Body of pancreas (tissue), 4 donors: ENCODE data around the gene HMCN1. TPM values are rescaled to one million over a fixed set of nuclear protein-coding genes. Genes with fewer than 3 reads are reported as not detected.

Experiments
- ATAC-seq: fragments of 150-250 bp; one replicate; pipeline ENCODE4 v1.9.1; 2016
- DNase-seq, 4 donors: peaks; one replicate each; pipeline ENCODE4 v3.0.0-alpha.2; 2019
- H3K27ac ChIP-seq, 4 donors: fragments of 200-600 bp; sonication (generic); 1 replicate in 3 of 4; 2 replicates in 1 of 4; pipeline versions ENCODE4 v1.5.1 to v1.6.1; 2016 to 2019; ENCODE audit warnings: mild to moderate bottlenecking in 1 of 4, mixed read lengths in 1 of 4, moderate library complexity in 1 of 4
- H3K27me3 ChIP-seq, 2 donors: fragments of 200-600 bp; sonication (generic); one replicate each; pipeline ENCODE4 v1.6.0; 2016; ENCODE audit warnings: mild to moderate bottlenecking in 1 of 2
- H3K36me3 ChIP-seq, 2 donors: fragments of 200-600 bp; sonication (generic); replicated peaks in 1 of 2; 2 replicates each; pipeline ENCODE4 v1.5.1; 2016; ENCODE audit warnings: low read depth in 2 of 2; ENCODE audit not compliant: insufficient read depth in 1 of 2
- H3K4me1 ChIP-seq: fragments of 200-600 bp; sonication (generic); one replicate; pipeline ENCODE4 v1.6.0; 2016
- H3K4me3 ChIP-seq, 2 donors: fragments of 200-600 bp; sonication (generic); 1 replicate in 1 of 2; 2 replicates in 1 of 2; pipeline ENCODE4 v1.5.1; 2016 to 2019
- H3K9me3 ChIP-seq, 3 donors: fragments of 200-600 bp; sonication (generic); 1 replicate in 2 of 3; 2 replicates in 1 of 3; pipeline ENCODE4 v1.5.1; 2016
- POLR2A ChIP-seq, 3 donors: fragments of 450-650 bp; IDR thresholded peaks; one replicate each; pipeline ENCODE4 v1.6.1; 2016; ENCODE audit warnings: antibody characterized with exemption in 3 of 3, mild to moderate bottlenecking in 2 of 3
- WGBS, 2 donors: methylation state at CpG; one replicate each; pipeline ENCODE4 v1.1.5; 2017; 5-methylcytosine and 5-hydroxymethylcytosine counted together
- intact Hi-C: fragments of 100-400 bp; cut with DNase I; formaldehyde crosslinking; loops from one replicate; pipeline ENCODE4 v1.15.1; 2023
- total RNA-seq, 2 donors: library from RNA; depleted of rRNA; stranded (reverse); fragments of >200 nt; gene quantifications; one replicate each; pipeline ENCODE4 v1.1.0, GENCODE V29; 2016
- TF ChIP-seq, protein P1 (sequence below), 7 experiments: fragments of 450-650 bp in 4 of 7; fragments of 200-600 bp in 3 of 7; sonication (generic) in 3 of 7; IDR thresholded peaks; one replicate each; pipeline ENCODE4 v1.5.1; 2016 to 2019; ENCODE audit warnings: antibody characterized with exemption in 7 of 7

Gene HMCN1
- total RNA-seq, 2 donors from 2014 or later, result 2.1 to 2.3 TPM

DNA sequence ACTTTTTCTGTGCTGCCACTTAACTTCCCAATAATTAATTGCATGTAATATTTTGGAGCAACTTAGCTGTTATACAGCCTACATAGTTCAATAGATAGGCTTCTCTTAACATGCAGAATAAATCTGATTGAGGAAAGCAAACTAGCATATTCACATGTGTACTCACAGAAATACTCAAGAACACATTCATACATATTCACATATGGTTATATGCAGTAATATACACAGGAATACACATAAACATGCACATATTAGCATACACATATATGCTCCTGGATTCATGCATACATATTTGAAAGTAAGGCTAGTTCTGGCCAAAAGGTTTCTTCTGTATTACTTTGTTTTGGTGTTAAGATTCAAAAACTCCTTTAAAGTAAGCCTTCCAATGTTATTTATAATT lies 73.1 kb downstream of the HMCN1 start:
- Histone ChIP-seq H3K36me3 (no peaks in the 10 kb centered on the region), H3K4me3 (no peak overlapping the region), H3K27ac (no peak overlapping the region), H3K9me3 (no peaks in the 10 kb centered on the region), H3K27me3 (no peaks in the 10 kb centered on the region), H3K4me1 (no peaks in the 10 kb centered on the region)
- DNase-seq (no peak), ATAC-seq (no peak)
- intact Hi-C loops, result no loop called here
- TF ChIP-seq, protein P1, sequence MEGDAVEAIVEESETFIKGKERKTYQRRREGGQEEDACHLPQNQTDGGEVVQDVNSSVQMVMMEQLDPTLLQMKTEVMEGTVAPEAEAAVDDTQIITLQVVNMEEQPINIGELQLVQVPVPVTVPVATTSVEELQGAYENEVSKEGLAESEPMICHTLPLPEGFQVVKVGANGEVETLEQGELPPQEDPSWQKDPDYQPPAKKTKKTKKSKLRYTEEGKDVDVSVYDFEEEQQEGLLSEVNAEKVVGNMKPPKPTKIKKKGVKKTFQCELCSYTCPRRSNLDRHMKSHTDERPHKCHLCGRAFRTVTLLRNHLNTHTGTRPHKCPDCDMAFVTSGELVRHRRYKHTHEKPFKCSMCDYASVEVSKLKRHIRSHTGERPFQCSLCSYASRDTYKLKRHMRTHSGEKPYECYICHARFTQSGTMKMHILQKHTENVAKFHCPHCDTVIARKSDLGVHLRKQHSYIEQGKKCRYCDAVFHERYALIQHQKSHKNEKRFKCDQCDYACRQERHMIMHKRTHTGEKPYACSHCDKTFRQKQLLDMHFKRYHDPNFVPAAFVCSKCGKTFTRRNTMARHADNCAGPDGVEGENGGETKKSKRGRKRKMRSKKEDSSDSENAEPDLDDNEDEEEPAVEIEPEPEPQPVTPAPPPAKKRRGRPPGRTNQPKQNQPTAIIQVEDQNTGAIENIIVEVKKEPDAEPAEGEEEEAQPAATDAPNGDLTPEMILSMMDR (IDR thresholded peaks at IDR 0.05), result no peak
- TF ChIP-seq POLR2A (IDR thresholded peaks at IDR 0.05), result no peak

DNA sequence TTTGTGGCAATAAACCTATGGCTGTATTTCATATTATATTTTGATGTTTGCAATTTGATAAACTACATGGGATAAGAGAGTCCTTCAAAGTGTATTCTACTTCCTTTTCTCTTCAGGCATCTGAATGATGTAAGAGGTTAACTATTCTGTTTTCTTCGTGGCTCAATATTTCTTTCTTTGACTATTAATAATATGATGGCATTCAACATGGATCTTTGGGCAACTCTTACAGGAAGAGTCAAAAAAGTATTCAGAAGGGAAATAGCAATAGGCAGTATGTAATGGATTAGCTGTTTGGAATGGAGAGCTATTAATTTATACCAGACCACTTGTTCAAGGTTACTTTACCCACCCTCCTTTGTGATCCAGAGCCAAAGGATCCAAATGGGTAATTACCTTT lies 74.4 kb downstream of the HMCN1 start:
- intact Hi-C loops, result no loop called here
- no peaks in the 10 kb centered on the region for H3K9me3 ChIP-seq
- no peaks in the 10 kb centered on the region for H3K4me1 ChIP-seq
- no peak overlapping the region for H3K27ac ChIP-seq
- H3K27me3 ChIP-seq, result no peaks in the 10 kb centered on the region
- no peaks in the 10 kb centered on the region for H3K36me3 ChIP-seq
- DNase-seq (no peak), ATAC-seq (no peak)
- WGBS, 2 donors, result 10 to 18% methylated on average over 1 of the region's 1 CpG
- no peak overlapping the region for H3K4me3 ChIP-seq
- TF ChIP-seq, protein P1 (IDR thresholded peaks at IDR 0.05), result no peak
- TF ChIP-seq POLR2A (IDR thresholded peaks at IDR 0.05), result no peak

- TF ChIP-seq, protein P1 (IDR thresholded peaks at IDR 0.05), result no peak
- no peak for TF ChIP-seq POLR2A (IDR thresholded peaks at IDR 0.05)
- no peaks in the 10 kb centered on the region for H3K9me3 ChIP-seq
- H3K27me3 ChIP-seq, result no peaks in the 10 kb centered on the region
- ATAC-seq (no peak), DNase-seq (no peak)
- intact Hi-C loops, result loop anchor here (10.0 kb wide), 1 partner anchor 414 kb away; no protein-coding TSS in a partner anchor
- H3K4me1 ChIP-seq, result no peaks in the 10 kb centered on the region
- no peak overlapping the region for H3K4me3 ChIP-seq
- no peaks in the 10 kb centered on the region for H3K36me3 ChIP-seq
- no peak overlapping the region for H3K27ac ChIP-seq
- WGBS, 2 donors, result 71 to 73% methylated on average over 3 of the region's 3 CpGs
Observed at GRCh38 chr1:185811073-185811709, 77.0 kb downstream of the HMCN1 start.

GRCh38 chr1:185812934-185813333 lies 78.7 kb downstream of the HMCN1 start:
- ATAC-seq (no peak), DNase-seq (no peak)
- no peaks in the 10 kb centered on the region for H3K27me3 ChIP-seq
- no peak overlapping the region for H3K27ac ChIP-seq
- no peaks in the 10 kb centered on the region for H3K36me3 ChIP-seq
- no peaks in the 10 kb centered on the region for H3K4me1 ChIP-seq
- no peak overlapping the region for H3K4me3 ChIP-seq
- TF ChIP-seq, protein P1 (IDR thresholded peaks at IDR 0.05), result no peak
- TF ChIP-seq POLR2A (IDR thresholded peaks at IDR 0.05), result no peak
- H3K9me3 ChIP-seq, result no peaks in the 10 kb centered on the region
- intact Hi-C loops, result loop anchor here (10.0 kb wide), 1 partner anchor 412 kb away; no protein-coding TSS in a partner anchor

- intact Hi-C loops, result loop anchor here (10.0 kb wide), 1 partner anchor 411 kb away; no protein-coding TSS in a partner anchor
- H3K4me1 ChIP-seq, result no peaks in the 10 kb centered on the region
- H3K9me3 ChIP-seq, result no peaks in the 10 kb centered on the region
- TF ChIP-seq, protein P1 (IDR thresholded peaks at IDR 0.05), result peak in 6 of 7 experiments; percentile 24 to 52 (median 48)
- TF ChIP-seq POLR2A (IDR thresholded peaks at IDR 0.05), result no peak
- DNase-seq (peak in 1 of 4 donors; percentile 31), ATAC-seq (no peak)
- no peaks in the 10 kb centered on the region for H3K27me3 ChIP-seq
- no peak overlapping the region for H3K4me3 ChIP-seq
- no peak overlapping the region for H3K27ac ChIP-seq
- no peaks in the 10 kb centered on the region for H3K36me3 ChIP-seq
- 58 to 59% methylated on average over 2 of the region's 2 CpGs for WGBS, 2 donors
Observed at GRCh38 chr1:185813401-185813979, 79.3 kb downstream of the HMCN1 start.
